Measurements from ENCODE around the gene TMEM170B. TPM values are rescaled to one million over a fixed set of nuclear protein-coding genes. Genes with fewer than 3 reads are reported as not detected.

The TMEM170B gene
- total RNA-seq, 1 experiment from 2014 or later: 3.9 TPM

- POLR2A ChIA-PET (ENCODE audit: unreplicated experiment): no interaction called here
Measured at GRCh38 chr6:11584244-11584643, 46.7 kb downstream of the TMEM170B start.

DNA sequence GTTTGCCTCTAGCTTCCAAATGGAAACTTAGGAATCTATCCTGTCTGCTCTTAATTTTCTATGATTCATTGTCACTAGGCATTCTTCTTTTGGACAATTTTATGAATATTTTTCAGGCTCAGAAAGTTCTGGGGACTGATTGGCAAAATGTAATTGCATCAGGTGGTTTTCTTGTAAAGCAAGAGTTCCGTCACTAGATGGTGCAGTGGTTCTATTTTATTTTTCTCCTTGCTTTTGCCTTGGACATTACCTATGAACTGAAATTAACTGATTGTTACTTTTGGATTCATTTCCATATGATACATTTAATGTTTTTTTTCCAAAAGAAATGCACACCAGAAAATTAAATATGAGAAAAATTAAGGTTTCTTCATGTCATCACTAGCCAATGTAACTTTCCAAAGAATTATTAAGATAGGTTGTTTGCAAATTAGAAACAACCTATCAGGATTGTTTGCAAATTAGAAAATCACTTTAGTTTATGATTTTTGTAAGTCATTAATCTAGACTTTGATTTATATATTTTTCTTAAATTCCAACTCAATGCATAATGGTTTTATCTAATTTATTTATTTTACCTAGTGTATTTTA is 48.0 kb downstream of the TMEM170B start:
- DNase-seq: peak; percentile 18 to 59
- Histone ChIP-seq H3K9me2 (ENCODE audit: insufficient read depth) (no peaks in the 10 kb centered on the region), H3F3A (ENCODE audit: insufficient read depth, low read depth) (peaks cover 4% of the 10 kb centered on the region; the same call in 1 of the 2 replicates), H3K9me3 (ENCODE audit: insufficient read depth, low read depth) (no peaks in the 10 kb centered on the region), H4K20me1 (ENCODE audit: insufficient read depth) (no peaks in the 10 kb centered on the region), H3K4me3 (no peak overlapping the region), H3K79me2 (ENCODE audit: low read depth) (no peaks in the 10 kb centered on the region), H2AFZ (0 out of 2 replicates have a peak overlapping the region, but pooled peaks have one; percentile 4), H3K4me2 (no peak overlapping the region), H3K27ac (no peak overlapping the region), H3K27me3 (ENCODE audit: insufficient read depth, low read depth) (no peaks in the 10 kb centered on the region), H3K4me1 (replicated peaks; ENCODE audit: insufficient read depth) (peaks cover 14% of the 10 kb centered on the region), H3K36me3 (ENCODE audit: low read depth) (no peaks in the 10 kb centered on the region)
- TF ChIP-seq CTCF (conservative IDR thresholded peaks at IDR 0.05) (peak; percentile 95), EZH2 (IDR thresholded peaks at IDR 0.05; ENCODE audit: low read depth) (no peak)
- CTCF ChIA-PET: no interaction called here
- POLR2A ChIA-PET (ENCODE audit: unreplicated experiment): interaction anchor here (0.6 kb wide), 1 partner anchor 703 kb away, joined by 6 read pairs; no protein-coding TSS in a partner anchor
- intact Hi-C loops (cut with micrococcal nuclease; ENCODE audit: unreplicated experiment): loop anchor here (1.0 to 10.0 kb wide), 12 partner anchors 24 to 1309 kb away; partner anchors contain the start of gene HIVEP1
- no TSS peak for BruUV-seq (replicated peaks)

More at GRCh38 chr6:11584244-11584643, 46.7 kb downstream of the TMEM170B start:
- H3K79me2 ChIP-seq (ENCODE audit: low read depth): no peaks in the 10 kb centered on the region
- H3F3A ChIP-seq (ENCODE audit: insufficient read depth, low read depth): peaks cover 4% of the 10 kb centered on the region; the same call in 1 of the 2 replicates
- H3K4me1 ChIP-seq (replicated peaks; ENCODE audit: insufficient read depth): peaks cover 14% of the 10 kb centered on the region
- intact Hi-C loops (cut with micrococcal nuclease; ENCODE audit: unreplicated experiment): loop anchor here (2.0 to 10.0 kb wide), 2 partner anchors 271 to 429 kb away; partner anchors contain the start of gene HIVEP1
- H3K9me3 ChIP-seq (ENCODE audit: insufficient read depth, low read depth): no peaks in the 10 kb centered on the region
- no peak overlapping the region for H3K27ac ChIP-seq
- no peaks in the 10 kb centered on the region for H3K27me3 ChIP-seq (ENCODE audit: insufficient read depth, low read depth)
- no TSS peak for BruUV-seq (replicated peaks)
- H4K20me1 ChIP-seq (ENCODE audit: insufficient read depth): no peaks in the 10 kb centered on the region
- no peak overlapping the region for H2AFZ ChIP-seq
- H3K4me2 ChIP-seq: no peak overlapping the region
- DNase-seq: no peak
- TF ChIP-seq CTCF (conservative IDR thresholded peaks at IDR 0.05) (no peak), EZH2 (IDR thresholded peaks at IDR 0.05; ENCODE audit: low read depth) (no peak)
- no peak overlapping the region for H3K4me3 ChIP-seq
- CTCF ChIA-PET: interaction anchor here (0.5 to 0.7 kb wide), 2 partner anchors 9 to 674 kb away, joined by 6 read pairs; no protein-coding TSS in a partner anchor
- H3K9me2 ChIP-seq (ENCODE audit: insufficient read depth): no peaks in the 10 kb centered on the region
- H3K36me3 ChIP-seq (ENCODE audit: low read depth): no peaks in the 10 kb centered on the region

DNA sequence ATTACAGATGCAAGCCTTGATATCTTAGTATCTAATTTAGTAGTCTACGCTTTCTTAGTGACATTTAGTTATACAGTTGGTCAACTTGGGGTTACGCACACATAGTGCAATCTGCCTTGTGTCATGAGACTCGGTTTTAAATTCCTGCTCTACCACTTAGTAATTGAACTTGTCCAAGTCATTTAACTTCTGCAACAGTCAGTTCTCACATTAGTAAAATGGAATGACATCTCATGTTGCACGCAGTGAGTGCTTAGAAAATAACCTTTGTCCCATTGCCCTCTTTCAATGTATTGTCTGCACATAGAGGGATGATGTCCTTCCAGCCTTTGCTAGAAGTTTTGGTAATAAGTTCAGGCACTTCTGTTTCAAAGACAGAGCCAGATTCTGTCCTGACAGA is 48.6 kb downstream of the TMEM170B start:
- BruUV-seq (replicated peaks): no TSS peak
- Histone ChIP-seq H3K4me3 (no peak overlapping the region), H3F3A (ENCODE audit: insufficient read depth, low read depth) (peaks cover 4% of the 10 kb centered on the region; the same call in 1 of the 2 replicates), H3K36me3 (ENCODE audit: low read depth) (no peaks in the 10 kb centered on the region), H3K79me2 (ENCODE audit: low read depth) (no peaks in the 10 kb centered on the region), H3K9me2 (ENCODE audit: insufficient read depth) (no peaks in the 10 kb centered on the region), H3K27ac (no peak overlapping the region), H3K4me1 (replicated peaks; ENCODE audit: insufficient read depth) (peaks cover 14% of the 10 kb centered on the region), H3K4me2 (no peak overlapping the region), H2AFZ (no peak overlapping the region; the same call in 1 of the 2 replicates), H4K20me1 (ENCODE audit: insufficient read depth) (no peaks in the 10 kb centered on the region), H3K9me3 (ENCODE audit: insufficient read depth, low read depth) (no peaks in the 10 kb centered on the region), H3K27me3 (ENCODE audit: insufficient read depth, low read depth) (no peaks in the 10 kb centered on the region)
- POLR2A ChIA-PET (ENCODE audit: unreplicated experiment): interaction anchor here (0.6 kb wide), 1 partner anchor 709 kb away, joined by 29 read pairs; no protein-coding TSS in a partner anchor
- CTCF ChIA-PET: no interaction called here
- DNase-seq: no peak
- no peak for TF ChIP-seq EZH2 (IDR thresholded peaks at IDR 0.05; ENCODE audit: low read depth)
- no peak for TF ChIP-seq CTCF (conservative IDR thresholded peaks at IDR 0.05)
- intact Hi-C loops (cut with micrococcal nuclease; ENCODE audit: unreplicated experiment): loop anchor here (1.0 to 10.0 kb wide), 7 partner anchors 23 to 1309 kb away; no protein-coding TSS in a partner anchor

Measured in PC-9 (cell line).